Measurements from ENCODE around the gene HOXC11.

HOXC11 gene

DNA sequence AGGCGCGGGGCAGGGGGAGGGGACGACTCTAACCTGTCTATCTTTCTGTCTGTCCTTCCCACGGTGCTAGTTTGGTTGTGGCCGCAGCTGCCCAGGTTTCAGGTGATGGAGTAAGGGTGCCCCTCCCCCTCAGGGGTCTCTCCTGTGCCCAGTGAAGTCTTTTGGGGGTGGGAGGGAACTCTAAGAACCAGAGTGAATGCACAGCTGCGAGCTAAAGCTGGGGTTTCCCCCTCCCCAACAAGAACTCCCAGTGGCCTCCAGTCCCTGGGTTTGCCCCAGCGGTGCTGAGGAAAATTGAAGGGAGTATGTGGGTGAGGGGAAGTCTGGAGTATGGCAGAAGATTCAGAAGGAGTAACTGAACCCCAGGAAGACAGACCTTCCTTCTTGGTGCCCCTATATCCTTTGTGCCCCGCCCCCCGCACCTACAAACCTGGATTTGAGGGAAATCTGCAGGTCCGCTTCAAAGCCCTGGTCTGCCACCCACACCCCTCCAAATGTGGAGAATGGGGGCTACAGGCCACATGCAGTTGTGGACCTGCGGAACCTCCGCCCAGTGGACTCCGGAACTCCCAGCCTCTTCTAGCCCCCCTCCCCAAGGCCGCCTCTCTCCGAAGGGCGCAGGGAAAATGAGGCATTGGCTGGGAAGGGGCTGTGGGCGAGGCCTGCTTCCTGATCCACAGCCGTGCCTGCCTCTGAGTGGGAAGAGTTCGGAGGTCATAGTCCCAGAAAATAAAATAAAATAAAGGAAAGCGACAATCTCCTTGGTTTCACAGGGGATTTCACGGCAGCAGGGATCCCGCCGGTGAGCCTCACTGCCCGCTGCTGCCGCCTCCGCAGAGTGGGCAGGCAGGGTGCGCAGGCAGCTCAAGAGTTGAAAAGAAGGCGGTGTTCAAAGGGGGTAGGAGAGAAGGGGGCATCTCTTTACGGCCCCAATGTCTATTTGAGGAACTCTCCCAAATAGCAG lies 23.6 kb downstream of the HOXC11 start:
- DNase-seq: no peak

DNA sequence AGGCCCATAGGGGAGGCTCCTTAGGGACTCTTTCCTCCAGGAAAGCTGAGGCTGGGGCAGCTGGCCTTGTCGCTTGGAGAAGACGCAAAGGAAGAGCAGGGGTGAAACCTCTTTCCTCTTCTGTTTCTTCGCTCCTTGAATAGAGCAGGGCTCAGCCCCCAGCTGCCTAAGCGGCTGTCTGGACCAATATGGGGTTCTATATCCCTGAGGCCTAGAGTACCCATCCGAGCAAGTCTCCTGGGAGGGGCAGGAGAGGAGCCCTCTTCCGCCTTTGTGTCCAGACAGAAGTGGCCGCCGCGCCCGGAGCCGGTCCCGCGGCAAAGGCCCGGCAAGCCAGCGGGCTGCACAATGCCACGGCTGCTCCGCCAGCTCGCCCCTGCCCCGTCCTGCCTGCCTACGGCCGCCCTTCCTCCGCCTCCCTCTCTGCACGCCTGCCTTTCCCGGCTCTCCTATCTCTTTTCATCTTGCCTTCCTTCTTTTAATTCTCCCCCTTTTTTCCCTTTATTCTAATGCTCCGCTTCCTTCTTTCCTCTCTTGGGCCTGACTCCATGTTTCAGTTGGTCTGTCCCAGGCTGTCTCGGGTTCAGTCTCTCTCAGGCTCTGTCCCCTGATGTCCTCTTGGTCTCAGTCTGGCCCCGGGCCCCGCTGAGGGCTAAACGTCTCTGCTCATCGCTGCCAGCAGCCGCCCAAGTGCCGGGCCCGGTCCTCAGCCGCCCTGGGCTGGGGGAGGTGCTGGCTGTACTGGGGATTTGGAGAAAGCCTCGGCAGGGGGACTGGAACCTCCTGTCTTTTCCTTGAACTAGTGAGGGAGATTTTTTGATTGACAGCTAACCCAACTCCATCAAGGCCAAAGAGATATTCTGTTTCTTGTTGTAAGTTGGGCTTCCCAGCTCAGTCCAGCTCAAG lies 24.5 kb downstream of the HOXC11 start:
- no peak for DNase-seq

DNA sequence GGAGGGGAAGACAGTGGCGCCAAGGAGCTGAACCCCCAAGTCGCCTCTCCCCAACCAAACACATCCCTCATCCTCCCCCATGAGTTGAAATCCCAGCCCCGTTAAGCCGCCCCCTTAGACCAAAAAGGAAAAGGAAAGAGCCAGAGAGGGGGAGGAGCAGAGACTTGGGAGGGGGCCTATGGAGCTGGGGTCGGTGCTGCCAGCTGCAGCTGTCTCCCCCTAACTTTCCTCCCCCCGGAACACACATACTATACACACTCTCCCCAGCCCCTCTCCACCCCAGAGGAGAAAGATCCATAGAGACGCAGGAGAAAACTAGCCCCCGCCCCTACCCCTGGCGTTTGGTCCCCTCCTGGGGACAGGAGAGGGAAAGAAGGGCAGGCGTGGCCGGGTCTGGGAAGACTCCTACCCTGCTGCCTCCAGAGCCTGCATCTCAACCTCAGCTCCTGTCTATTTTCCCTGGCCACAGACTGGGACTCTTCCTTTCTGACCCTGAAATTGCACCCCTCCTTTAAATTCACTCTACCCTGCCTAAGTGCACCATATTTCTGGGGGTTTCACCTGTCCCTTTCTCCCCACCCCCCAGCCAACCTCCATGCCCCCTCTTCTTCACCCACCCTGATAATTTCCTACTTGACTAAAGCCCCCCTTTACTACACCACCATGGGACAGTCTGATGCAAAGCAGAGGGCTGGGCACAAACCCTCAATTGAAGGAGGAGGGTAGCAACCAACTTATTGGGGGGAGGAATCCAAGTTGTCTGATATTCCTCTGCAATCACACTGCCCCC lies 25.4 kb downstream of the HOXC11 start:
- no peak for DNase-seq

DNA sequence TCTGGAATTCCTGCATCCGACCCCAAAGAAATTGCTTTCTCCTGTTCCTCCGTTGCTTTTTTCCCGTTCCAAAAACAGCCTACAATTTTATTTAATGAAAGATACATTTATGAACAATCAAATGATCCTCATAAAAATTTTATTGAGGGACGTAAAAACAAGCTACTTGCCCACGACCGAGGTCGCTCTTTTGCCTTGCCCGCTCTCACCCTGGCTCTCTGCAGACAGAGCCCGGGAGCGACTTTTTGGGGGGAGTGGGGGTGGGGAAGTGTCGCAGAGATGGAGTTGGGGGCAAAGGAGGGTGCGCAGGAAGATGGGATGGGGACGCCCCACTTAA lies 25.9 kb downstream of the HOXC11 start:
- no peak for DNase-seq

DNA sequence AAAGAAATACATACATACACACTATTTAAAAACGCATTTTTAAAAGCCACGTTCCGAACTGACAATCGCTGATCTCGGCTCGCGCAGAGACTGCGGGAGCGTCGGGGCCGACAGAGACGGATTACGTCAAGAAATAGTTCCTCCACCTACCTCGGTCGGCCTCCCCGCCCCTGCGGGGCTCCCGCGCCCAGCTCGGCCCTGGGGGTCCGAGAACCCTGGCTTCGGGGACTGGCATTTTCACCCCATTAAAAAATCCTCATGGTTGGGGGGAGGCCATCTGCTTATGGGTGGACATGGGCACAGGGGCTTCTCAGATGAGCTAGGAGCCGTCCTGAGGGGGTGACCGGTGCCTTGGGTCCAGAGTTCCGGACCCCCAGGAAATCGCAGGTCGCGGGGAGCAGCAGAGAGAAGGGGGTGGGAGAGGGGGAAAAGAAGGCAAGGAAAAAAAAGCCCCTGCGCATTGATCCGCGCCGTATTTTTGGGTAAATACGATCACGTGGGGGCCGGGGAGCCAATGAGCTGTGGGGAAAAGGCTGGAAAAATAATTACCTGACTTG lies 26.7 kb downstream of the HOXC11 start:
- no peak for DNase-seq

DNA sequence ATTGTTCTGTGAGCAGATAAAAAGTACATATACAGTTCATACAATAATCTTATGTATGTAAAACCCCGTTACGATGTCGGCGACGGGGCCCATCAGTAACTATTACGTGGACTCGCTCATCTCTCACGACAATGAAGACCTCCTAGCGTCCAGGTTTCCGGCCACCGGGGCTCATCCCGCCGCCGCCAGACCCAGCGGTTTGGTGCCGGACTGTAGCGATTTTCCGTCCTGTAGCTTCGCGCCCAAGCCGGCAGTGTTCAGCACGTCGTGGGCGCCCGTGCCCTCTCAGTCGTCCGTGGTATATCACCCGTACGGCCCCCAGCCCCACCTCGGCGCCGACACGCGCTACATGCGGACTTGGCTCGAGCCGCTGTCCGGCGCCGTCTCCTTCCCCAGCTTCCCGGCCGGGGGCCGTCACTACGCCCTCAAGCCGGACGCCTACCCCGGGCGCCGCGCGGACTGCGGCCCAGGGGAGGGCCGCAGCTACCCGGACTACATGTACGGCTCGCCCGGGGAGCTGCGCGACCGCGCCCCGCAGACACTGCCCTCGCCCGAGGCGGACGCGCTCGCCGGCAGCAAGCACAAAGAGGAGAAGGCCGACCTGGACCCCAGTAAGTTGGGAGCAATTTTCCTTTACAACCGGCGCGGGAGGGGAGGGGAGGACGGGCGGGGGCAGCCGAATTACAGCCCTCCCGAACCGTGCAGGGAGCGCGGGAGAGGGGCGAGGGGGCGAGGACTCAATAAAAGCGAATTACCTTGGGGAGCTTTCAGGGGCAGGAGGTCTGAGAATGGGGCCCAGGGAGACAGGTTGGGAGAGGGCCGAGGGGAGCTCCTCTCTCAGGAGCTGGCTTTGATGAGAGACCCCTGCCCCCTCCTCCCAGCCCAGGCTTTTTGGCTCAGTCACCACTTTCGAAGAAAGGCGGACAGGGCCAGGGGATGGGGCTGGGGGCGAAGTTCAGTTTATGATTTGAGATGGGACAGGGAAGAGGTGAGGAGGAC lies 27.5 kb downstream of the HOXC11 start, which contains the start of gene HOXC9:
Gene HOXC9, plus strand, starts transcription at position 46 of the 999 bp plus-strand sequence. Its CDS starts 28 bp downstream, at position 74.
- no peak for DNase-seq

DNA sequence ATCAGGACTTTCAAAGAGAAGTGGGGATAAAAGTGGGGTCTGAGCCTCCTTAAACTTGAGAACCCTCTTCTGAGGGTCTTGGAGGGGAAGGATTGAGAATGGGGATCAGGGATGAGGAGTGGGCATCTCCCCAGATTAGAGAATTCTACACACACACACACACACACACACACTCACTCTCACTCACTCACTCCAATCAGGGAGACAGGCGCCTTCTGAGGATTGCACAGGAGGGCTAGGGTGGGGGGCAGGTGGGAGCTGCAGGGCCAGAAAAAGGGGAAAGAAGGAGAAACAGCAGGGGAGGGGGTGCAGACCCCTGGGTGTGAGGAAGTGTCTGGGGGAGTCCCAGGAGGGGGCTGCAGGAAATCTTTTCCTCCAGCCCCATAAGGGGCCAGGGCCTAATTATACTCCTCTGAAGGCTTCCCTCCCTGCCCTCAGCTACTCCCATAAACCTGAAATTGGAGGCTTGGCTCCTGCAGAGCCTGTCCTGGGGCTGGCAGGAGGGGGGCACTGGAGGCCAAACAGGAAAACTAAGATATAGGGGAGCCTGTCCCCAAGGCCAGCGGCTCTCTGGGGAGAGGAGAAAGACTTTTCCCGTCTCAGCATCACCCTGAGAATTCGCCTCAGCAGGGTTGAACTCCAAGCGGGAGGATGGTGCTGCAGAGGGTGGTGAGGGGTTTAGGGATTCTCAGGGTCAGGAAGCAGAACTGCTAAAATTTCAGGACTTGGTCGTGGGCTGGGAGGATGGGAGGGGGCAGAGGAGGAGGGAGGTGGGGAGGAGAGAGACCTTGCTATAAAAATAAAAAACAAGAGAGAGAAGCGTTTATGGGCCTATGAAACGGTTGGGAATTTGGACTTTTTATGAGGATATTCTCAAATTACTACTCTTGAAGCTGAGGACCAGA lies 28.6 kb downstream of the HOXC11 start:
- DNase-seq: no peak

DNA sequence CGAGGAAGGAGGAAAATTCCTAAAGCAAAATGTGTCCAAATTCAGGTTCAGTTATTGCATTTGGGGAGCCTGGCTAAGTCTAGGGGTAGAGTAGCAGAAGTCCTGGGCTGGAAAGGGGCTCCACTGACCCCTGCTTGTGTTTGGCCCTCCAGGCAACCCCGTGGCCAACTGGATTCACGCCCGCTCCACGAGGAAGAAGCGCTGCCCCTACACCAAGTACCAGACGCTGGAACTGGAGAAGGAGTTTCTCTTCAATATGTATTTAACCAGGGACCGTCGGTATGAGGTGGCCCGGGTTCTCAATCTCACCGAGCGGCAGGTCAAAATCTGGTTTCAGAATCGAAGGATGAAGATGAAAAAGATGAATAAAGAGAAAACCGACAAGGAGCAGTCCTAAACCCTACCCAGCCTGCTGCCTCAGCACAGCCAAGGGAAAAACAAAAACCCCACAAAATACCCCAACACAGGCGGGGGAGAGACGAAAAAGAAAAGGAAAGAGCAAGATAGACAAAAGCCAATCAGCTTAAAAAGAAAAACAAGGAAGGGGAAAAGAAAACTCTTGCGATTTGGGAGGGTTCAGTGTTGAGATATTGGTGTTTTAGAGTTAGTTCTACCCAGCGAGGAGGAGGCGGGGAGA lies 29.5 kb downstream of the HOXC11 start:
- DNase-seq: no peak

DNA sequence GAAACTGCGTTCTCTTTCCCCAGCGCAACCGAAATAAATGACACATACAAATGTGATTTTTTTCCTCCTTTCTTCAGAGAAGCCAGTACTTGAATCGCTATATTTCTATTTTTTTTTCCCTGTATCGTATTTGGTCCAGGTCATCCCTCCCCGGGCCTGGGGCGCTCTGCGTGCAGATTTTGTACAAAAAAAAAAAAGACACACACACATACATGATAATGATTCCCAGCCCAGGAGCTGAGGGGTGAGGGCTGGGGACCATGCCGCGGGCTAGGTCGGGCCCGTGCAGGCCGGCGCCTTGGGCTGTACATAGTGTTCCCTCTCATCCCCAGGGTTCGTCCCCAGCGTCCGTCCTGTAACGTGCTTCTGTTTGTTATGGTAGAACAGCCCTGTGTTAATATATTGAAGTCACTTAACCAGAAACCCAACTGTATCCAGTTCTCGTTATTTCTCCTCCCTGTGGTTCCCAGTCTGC lies 30.0 kb downstream of the HOXC11 start:
- no peak for DNase-seq

DNA sequence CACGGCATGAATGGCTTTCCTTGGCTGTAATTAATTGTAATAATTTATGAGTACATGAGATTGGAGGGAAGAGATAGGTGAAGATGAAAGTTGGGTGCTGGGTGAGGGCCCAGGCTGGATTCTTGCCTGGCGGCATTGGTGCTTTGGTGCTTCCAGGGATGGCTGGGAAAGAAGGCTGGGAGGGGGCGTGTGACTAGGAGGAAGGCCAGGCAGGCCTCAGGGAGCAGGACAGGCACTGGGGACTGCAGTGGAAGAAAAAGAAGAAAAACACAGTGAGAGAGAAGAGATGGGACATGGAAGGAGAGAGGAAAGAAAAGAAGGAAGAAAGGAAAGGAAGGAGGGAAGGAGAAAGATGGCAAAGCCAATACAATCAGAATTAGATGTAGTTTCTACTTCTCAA lies 30.7 kb downstream of the HOXC11 start:
- no peak for DNase-seq

DNA sequence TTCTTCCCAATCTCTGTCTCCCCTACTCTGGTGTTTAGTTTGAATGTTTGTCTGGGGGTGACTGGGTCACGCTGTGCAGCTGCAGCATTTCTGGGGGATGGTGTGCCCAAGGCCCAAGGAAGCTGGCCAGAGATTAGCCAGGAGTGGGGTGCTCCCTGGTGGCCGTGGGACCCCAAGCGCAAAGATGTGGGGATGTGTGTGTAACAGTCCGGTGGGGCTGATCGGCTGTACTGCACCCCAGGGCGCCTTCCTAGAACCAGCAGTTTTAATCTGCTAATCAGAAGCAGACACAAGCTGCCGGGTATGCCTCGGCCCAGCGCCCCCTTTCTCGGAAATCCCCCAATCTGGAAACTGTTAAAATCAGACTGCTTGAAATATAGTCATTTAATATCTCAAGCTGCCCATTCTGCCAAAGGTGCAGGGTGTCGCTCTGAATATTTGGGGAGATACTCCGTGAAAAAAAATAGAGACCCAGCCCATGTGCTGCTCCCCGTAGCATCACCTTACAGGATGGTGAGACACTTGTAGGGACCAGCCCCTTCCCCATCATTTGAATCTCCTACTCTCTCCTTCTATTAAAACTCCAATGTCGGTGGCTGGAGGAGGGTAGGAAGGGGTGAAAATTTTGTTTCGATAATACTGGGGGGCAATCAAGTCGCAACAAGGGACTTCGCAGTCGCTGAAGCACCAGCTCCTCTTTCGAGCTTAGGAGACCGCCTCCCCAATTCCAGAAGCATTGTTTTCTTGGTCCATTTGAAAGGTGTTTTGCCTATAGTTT lies 31.3 kb downstream of the HOXC11 start:
- DNase-seq: no peak

DNA sequence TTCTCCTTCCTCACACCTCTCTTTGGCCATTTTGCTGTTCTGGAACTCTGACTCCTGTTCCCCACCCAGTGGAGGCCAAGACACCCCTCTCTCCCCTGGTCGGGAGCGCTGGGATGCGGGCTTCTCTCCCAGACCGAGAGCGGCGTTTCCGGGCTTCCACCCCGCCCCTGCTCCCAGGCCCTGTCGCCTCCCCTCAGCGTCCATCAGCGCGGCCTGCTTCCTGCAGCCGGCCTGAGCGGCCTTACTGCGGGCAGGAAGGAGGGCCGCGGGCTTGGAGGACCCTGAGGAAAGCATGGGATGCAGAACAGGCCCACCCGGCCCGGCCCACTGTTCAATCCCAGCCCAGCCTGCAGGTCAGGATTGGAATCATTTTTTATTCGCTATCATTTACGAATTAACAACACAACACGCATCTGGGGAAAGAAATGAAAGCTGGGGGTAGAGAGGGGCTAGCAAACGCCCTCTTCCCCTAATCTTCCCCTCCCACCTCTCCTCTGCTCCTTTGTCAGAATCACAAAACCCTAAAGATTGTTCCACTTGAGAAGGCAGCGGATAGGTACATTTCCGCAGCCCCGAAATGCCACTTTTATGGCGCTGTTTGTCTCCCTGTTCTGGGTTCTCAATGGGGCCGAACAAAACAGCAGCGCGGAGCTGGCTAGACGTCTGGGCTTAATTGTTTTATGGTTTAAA lies 32.1 kb downstream of the HOXC11 start:
- DNase-seq: no peak

DNA sequence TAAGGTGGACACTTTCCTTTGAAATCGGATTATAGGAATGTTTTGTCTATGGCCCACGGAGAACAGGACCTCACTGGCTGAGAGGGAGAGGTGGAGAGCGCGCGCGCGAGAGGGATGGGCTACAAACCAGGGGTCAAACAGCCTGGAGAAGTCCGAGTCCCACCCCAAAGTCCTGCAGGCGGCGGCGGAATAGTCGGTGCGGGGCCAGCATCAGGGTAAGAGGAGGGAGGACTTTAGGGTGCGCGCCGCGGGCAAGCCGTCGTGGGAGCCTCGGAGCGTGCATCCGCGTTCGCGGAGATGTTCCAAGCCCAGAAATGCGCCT lies 32.6 kb downstream of the HOXC11 start:
- no peak for DNase-seq

DNA sequence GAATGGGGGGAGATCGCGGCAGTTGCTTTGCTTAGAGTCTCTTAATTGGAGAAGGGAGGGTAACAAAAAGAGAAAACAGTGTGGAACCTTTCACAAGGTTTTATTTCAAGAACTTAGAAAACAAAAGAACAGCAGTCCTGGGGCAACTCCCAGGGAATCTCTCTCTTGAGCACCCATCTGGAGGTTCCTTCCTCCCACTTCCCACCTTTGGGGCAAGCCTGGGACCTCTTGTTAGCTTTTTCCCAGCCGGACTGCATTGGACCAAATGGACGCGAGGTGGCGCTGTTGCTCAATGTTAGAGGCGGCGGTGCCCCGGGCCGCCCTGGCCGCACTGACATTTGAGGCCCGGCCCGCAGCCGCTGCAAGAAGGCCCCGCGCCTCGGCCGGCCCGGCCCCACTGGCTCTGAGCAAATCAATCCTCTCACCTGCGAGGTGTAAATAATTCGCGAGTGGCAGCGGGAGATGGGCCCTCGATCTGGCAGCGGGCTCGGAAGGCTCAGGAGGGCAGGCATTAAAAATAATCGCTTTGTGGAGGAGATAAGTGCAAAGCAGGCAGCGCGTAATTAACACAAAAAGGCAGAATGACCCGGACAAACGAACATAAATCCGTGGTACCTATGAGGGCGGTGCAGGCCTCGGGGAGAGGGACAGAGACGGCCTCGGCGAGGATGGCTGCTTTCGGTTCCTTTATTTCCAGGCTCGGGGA lies 33.1 kb downstream of the HOXC11 start:
- peak in 54 of 58 donors; percentile 1 to 85 (median 46) for DNase-seq

DNA sequence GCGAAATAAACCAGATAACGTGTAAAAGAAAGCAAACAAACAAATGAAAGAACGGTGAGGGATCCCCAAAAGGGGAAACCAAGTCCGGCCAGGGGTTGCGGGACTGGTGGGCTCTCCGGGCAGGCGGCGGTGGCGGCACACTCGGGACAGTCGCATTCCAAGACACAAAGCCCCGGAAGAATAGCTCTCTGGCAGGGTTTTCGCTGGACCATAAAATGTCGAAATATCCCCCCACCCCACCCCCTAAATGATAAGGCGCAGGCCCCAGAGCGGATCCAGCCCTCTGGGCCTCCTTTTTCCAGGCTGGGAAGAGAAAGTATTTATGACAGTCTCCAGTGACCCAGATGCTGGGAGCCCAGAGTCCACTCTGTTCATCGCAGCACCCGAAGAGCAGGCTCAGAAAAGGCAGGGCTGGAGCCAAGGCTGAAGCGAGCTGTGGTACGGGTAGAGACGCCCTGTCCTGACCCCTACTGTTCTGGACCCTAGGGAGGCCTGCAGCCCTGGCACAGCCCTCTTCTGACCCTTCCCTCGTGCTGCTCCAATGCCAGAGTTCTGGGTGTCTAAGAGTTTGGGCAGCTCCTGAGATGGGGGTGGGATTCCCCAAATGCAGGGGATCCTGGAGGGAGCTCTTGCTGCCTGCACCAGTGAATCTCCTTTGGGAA lies 33.8 kb downstream of the HOXC11 start:
- no peak for DNase-seq
